GM19239 (cell line): Measurements from ENCODE around the gene NAT9.

Source experiments
- DNase-seq: peaks from one replicate; pipeline ENCODE4 v3.0.0; 2011; ENCODE audit warnings: low spot score; ENCODE audit not compliant: insufficient read length
- FAIRE-seq: peaks from 2 replicates; lab custom pipeline; 2011; peaks lifted over from hg19 to GRCh38; lab: Jason Lieb, UNC

The NAT9 gene, protein sequence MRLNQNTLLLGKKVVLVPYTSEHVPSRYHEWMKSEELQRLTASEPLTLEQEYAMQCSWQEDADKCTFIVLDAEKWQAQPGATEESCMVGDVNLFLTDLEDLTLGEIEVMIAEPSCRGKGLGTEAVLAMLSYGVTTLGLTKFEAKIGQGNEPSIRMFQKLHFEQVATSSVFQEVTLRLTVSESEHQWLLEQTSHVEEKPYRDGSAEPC

DNA sequence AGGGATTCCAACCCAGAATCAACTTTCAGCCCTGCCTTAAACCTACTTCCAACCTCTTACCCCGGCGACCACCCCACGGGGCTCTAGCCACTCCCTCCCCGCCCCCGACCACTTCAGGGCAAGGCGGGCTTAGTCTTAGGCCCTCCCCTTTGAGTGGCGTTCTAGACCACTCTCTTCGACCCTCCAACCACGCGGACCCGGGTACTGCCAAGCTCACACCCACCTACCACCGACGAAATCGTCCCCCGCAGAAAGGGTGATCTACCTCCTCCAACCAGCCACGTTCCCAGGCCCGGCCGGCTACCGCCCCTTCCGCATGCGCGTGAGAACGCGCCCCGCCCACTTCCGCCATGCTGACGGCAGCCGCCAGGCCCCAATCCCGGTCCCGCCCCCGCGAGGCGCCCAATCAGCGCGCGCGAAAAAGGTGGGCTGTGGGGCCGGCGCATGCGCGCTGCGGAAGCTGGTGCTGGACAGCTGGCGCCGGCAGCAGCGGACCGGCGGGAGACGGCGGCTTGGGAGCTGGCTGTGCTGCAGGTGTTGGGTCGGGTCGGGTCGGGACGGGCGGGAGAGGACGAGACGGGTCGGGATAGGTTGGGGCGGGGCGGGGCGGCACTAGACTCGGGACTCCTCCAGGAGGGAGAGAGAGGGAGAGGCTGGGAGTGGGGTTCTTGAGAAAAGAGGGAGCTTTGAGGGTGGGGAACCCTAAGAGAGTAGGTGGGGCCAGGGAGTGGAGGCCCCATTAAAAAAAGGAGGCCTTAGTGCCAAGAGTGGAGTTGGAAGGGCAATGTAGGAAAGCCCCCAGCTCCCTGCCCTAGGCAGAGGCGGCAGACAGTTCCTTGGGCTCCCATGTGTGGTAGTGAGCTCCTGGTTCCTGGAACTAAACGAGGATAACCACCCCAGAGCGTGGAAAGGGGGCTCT is at the start of gene NAT9:
NAT9 (minus strand) TSS at position 302 of the 919 bp plus-strand sequence. CDS start 647 bp downstream, outside the sequence.
- DNase-seq = peak; percentile 98
- peak; percentile 78 for FAIRE-seq

DNA sequence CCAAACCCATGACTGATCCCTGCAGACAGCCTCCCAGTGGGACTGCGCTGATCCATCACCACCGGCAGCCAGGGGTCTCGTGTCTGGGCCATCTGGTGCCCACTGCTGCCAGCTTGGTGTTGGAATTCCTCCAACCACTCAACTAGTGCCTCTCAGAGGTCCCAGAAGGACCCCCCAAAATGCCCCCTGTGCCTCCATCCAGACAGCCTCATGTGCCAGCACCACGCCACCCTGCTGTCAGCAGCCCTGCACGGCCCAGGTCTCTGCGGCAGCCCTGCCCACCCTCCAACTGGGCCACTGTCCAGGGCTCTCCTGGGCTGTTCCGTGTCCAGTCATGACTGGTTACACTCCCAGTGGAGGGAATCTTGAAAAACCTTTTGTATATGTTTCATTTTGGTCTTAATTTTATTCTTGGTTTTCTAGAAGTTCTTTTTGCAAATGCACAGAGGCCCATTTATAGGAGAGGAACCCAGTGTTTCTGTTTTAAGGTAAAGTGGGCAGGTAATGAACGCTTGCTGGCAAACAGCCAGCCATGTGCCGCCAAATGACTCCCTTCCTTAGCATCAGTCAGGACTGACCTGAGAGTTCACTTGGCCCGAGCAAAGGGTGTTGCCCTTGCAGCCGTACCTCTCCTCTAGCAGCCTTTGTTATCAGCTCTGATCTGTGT is 48.9 kb upstream of the NAT9 start:
- DNase-seq = no peak
- no peak for FAIRE-seq

- FAIRE-seq = no peak
- no peak for DNase-seq
These were observed 46.8 kb upstream of the NAT9 start for GRCh38 chr17:74822939-74823367.

DNA sequence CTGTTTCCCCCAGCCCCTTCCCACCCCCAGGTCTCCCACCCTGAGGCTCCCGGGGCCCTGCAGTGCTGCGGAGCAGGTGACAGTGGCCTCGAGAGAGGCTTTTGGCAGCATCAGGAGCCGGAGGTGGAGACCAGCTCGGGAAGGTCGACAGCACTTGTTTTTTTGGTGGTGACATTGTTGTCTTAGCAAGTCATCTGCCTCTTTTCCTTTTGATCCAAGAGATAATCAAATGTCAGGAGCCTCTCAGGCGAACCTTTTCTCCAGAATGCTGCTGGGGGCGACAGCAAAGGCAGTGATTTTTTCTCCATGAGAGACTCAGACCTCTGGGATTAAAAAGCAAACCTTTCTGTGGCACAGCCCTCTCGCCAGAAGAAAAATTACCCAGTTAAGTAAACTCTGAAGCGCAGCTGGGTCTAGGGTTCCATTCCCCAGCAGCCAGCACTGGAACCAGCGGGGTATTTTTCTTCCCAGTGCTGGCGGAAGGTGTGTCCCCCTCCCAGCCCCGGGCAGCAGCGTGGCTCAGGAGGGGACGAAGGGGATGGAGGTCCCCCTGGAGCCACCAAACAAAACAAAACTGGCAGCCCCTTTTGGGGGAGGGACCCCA is 46.3 kb upstream of the NAT9 start:
- no peak for DNase-seq
- no peak for FAIRE-seq

DNA sequence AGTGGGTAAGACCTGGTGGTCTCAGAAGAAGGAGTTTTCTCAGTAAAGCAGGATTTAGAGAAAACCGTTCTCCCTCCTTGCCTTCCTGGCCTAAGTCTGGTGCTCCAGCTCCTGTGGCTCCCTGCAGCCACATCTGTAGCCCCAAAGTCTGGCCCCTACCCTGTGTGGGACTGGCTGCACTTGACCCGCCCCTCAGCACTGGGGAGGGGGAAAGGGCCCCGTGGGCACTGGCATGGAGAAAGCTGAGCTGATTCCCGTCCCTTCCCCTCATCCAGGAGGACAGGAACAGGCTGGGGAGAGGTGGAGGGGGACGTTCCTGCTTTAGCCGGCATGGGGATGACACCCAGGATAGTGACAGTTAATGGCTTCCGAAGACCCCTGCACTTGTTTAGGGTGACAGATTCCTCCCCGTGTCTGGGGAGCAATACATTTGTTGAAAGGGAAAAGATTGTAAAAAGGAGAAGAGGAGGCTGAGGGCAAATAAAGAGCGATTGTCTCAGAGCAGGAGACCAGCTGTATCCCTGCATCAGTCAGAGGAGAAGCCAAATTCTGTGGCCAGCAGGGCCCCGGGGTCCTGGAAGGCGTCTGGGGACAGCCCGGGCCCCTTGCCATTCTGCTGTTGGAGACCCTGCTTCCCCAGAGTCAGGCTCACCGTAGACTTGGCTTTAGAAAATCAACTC is 45.6 kb upstream of the NAT9 start:
- DNase-seq (no peak), FAIRE-seq (no peak)

DNA sequence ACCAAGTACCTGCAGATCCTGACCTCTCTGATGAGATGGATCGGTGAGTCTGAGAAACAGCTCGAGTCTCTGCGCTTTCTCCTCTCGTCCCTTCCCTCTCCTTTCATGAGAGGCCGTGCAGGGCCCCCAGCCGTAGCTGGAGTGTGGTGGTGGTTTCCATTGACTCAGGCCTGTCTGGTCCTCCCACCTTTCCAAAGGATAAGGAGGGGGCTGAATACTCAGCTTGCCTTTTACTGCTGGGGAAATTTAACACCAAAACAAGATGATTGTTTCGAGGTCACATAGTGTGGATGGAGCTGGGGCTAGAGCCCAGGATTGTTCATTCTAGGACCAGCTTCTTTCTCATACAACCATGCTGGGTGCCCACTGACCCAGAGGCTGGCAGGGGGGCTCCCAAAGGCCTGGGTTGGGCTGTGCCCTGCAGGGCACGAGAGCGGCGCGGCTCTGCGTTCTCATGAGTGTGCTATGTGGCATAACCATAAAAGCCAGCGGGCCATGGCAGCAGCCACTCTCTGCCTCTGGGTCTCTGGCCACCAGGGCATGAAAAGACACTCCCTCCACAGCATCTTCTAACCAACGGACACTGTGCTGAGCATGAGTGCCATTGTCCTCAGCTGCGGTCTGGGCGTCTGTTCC is 43.8 kb upstream of the NAT9 start:
- no peak for DNase-seq
- no peak for FAIRE-seq

- FAIRE-seq (no peak), DNase-seq (no peak)
These were observed 42.3 kb upstream of the NAT9 start for GRCh38 chr17:74818291-74818938.

DNA sequence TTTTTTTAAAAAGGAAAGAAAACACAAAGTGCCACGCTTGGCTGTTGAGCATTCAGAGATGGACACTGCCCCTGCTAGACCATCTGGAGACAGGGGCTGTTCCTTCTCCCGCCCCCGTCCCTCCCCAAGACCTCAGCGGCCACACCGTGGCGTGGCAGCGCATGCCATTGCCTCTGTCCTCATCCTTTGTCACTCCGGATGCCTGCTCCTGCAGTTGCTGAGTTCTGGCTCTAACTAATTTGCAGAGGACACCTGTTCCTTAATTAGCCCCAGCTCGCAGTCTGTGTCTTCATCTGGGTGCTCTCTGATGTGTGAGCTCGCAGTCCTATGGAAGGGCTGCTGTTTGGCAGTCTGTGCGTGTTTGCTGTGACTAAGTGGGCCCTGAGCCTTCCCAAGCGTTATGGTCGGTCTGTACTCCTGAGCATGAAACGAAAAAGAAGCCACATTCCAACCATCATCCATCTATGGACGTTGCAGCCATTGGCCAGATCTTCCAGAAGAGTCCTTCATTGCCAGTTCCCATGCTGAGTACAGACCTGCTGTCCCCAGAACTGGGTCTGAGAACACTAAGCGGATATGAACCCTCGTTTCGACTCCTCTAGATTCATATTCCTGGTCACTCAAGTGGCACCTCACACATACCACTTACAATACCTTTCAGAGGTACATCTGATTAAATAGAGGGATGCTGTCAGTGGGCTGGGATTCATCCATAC is 40.9 kb upstream of the NAT9 start:
- FAIRE-seq (no peak), DNase-seq (no peak)

GRCh38 chr17:74815550-74816370 is 39.6 kb upstream of the NAT9 start:
- no peak for FAIRE-seq
- no peak for DNase-seq

- no peak for FAIRE-seq
- DNase-seq = no peak
These were observed 38.9 kb upstream of the NAT9 start for GRCh38 chr17:74815067-74815466.

- DNase-seq (no peak), FAIRE-seq (no peak)
These were observed 38.3 kb upstream of the NAT9 start for GRCh38 chr17:74814453-74814852.

DNA sequence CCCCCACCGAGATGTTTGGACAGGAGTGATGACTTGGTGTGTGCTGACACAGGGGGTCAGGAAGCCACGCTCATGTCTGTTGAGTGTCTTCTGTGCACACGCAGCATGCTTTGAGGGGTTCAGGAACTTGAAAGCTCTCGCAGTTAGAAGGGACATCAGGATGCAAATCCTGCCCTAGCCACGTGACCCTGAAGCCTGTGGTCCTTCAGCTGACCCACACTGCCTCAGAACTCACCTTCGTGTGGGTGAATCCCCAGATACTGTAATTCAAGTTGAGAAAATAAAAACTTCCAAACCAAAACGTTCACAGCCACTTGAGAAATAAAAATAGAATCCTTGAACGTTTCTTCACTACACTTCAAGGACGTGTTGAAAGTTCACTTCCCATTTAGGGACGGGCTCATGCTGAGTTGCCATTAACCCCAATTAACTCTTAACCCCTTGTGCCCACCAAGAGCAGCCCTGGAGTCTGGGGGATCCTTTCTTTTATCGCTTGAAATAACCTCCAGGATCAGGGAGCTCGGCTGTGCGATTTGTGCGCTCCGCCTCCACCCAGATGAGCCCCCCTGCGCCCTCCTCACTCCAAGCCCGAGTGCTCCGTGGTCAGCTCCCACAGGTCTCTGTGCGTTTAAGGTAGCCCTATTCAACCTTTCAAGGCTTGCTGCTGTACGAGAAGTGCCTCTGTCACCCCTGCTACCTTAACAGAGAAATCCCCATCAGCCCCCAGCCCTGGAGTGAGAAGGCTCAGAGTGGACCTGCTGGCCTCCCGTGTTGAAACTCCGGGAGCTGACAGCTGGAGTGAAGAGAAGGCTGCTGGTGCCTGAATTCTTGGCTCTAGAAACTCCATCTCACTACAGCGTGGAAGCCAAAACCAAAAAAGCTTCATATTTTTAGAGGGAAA is 36.2 kb upstream of the NAT9 start:
- FAIRE-seq (no peak), DNase-seq (no peak)

DNA sequence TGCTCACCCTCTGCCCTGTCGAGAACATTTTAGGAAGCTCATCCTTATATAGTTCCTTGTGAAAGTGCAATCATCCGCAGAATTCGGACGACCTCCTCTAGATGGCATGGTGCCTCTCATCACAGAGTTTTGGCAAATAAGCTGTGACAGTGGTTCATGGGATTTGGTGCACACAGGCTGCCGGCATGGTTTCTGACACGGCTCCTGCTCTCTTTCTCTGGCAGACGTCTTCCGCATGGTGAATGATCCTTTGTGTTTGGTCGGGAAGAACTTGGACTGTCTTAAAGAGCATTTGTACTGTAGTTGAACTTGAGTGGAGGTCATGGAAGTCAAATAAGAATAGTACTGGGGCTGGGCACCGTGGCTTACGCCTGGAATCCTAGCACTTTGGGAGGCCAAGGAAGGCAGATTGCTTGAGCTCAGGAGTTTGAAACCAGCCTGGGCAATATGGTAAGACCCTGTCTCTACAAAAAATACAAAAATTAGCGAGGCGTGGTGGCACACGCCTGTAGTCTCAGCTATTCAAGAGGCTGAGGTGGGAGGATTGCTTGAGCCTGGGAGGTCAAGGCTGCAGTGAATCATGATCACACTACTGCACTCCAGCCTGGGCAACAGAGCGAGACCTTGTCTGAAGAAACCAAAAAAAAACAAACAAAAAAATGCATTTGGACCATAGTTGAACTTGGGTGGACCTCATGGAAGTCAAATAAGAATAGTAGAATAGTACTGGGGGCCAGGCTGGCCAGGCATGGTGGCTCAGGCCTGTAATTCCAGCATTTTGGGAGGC is 34.7 kb upstream of the NAT9 start:
- FAIRE-seq (no peak), DNase-seq (no peak)

- FAIRE-seq = no peak
- no peak for DNase-seq
These were observed 32.7 kb upstream of the NAT9 start for GRCh38 chr17:74808714-74809430.

DNA sequence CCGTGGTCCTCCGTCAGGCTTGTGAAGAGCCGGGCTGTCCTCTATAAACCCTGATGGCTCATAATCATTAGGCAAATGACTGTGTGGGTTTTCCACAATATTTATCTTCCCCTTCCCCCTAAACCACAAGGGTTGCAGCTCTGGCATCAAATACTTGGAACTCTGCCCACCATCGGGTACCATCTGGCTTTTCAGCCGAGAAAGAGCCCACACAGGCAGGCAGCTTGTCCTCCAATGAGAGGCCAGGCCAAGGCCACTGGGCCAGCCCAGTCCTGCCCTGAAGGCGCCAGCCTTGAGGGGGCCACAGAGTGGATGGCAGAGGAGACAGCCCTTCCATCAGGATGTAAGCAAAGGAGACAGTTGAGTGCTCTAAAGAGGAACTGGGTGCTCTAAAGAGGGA is 31.8 kb upstream of the NAT9 start:
- no peak for DNase-seq
- FAIRE-seq = no peak
